SK-N-MC (cell line): ENCODE measurements around the gene BMI1.

Experiments
- EZH2 ChIP-seq: fragments of 200-600 bp; sonication (generic); IDR thresholded peaks from one replicate; pipeline ENCODE4 v1.6.1; 2017; ENCODE audit warnings: antibody characterized with exemption
- POLR2AphosphoS5 ChIP-seq: IDR thresholded peaks from 2 replicates; pipeline ENCODE4 v1.6.1; 2012; ENCODE audit warnings: mild to moderate bottlenecking, low read depth, low read length, borderline replicate concordance

DNA sequence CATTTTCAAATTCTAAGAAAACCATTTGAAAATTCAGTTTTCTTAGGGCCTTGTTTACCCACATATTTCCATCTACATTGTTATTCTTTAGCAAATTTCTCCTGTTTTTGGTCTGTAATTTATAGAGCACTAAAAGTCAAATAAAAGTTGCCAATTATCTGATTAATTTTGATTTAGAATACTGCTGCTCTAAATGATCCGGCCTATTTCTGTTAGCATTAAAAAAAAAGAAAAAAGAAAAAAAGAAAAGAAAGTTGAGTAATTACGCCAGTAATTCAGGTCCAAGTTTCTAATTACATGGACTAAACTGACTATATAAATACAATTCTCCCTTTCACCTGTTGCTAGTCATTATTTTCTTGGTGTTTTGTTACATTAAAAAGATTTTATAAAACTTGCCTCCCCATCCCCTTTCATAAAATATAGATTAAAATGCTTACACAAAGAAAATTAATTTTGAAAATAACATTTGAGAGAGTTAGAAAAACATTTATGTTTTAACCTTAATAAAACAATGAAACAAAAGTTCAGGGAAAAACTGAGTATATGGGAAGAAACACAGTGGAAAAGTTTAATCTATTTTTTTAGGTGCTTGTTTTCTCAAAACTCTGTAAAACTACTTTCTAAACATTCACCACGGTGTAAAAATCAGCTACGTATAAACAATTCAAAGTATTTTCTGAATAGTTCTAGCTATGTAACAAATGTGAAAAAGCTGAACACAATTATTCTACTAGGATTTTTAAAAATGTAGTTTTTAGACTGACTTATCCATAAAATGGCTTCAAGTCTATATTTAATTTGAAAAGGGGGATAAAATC is 11.5 kb upstream of the BMI1 start:
- TF ChIP-seq POLR2AphosphoS5 (no peak), EZH2 (no peak)
